Measurements from ENCODE around the gene KLHDC10. TPM values are rescaled to one million over a fixed set of nuclear protein-coding genes. Genes with fewer than 3 reads are reported as not detected.

Gene KLHDC10
- total RNA-seq, 1 donor from 2014 or later: 15.6 TPM

DNA sequence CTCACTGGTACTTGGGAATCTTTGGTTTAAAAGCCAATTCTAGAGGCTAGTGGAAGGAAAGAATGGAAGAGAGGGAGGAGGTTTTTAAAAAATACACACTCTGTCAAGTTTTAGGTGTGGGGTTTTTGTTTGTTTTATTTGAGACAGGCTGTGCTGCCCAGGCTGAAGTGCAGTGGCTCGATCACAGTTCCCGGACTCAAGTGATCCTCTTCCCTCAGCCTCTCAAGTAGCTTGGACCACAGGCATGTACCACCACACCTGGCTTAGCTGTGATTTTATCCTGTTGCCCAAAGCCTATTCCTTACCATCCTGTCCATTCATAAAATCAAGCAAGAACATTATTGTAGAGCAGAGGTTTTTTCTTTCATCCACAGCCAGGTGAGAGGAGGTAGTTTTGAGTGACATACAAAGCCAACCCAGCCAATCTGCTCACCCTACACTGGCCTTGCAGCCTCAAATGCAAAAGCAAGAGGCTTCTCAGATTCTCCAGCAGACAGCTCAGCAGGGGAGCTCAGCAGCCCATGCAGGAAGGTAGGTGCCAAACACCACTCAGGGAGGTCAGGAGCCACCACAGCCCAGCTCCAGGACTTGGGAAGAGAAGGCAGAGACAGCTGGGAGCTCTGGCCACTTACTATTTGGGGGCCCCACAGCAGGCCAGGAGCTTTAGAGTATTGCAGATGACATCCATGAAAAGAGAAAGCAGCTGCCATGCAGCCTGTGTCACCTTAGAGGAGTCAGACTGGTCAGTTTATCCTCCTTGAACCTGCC, 69.0 kb downstream of the KLHDC10 start:
- no peaks in the 10 kb centered on the region for H3K27me3 ChIP-seq (ENCODE audit: control insufficient read depth, insufficient read depth, low read length)
- peaks cover 1% of the 10 kb centered on the region for H3K36me3 ChIP-seq (ENCODE audit: control insufficient read depth, insufficient read depth, low read length)
- no peak for DNase-seq (ENCODE audit: low read depth)
- no peak overlapping the region for H3K4me3 ChIP-seq (ENCODE audit: low read depth, low read length)
- TF ChIP-seq, protein P1, sequence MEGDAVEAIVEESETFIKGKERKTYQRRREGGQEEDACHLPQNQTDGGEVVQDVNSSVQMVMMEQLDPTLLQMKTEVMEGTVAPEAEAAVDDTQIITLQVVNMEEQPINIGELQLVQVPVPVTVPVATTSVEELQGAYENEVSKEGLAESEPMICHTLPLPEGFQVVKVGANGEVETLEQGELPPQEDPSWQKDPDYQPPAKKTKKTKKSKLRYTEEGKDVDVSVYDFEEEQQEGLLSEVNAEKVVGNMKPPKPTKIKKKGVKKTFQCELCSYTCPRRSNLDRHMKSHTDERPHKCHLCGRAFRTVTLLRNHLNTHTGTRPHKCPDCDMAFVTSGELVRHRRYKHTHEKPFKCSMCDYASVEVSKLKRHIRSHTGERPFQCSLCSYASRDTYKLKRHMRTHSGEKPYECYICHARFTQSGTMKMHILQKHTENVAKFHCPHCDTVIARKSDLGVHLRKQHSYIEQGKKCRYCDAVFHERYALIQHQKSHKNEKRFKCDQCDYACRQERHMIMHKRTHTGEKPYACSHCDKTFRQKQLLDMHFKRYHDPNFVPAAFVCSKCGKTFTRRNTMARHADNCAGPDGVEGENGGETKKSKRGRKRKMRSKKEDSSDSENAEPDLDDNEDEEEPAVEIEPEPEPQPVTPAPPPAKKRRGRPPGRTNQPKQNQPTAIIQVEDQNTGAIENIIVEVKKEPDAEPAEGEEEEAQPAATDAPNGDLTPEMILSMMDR (IDR thresholded peaks at IDR 0.05; ENCODE audit: insufficient read depth, low read length, poor library complexity, severe bottlenecking): no peak

DNA sequence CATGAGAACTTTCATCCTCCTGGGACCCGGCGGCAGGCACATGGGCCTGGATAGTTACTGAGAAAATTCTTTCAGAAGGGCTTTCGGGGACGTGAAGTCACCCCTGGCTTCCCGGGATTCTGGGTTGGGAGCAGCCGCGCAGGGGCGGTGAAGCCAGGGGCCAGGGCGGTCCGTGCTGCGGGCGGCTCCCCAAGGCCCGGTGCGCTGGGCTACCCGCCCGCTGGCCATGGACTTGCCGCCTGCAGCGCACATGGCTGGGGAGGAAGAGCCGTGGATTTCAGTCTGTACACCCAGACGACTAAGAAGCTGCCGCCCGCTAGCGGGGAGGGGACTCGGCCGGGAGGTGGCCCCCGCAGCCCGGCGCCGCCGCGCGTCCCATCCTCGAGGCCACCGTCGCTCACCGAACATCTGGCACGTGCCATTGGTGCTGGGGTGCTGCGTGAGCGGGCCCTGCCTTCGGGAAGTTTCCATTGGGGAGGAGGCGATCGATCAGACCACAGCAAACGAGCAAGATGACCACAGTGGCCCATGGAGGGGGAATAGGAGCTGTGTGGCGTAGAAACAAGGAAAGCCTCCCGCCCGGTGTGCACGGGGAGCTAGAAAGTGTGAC, 70.3 kb downstream of the KLHDC10 start:
- H3K4me3 ChIP-seq (ENCODE audit: low read depth, low read length): no peak overlapping the region
- TF ChIP-seq, protein P1 (IDR thresholded peaks at IDR 0.05; ENCODE audit: insufficient read depth, low read length, poor library complexity, severe bottlenecking): no peak

DNA sequence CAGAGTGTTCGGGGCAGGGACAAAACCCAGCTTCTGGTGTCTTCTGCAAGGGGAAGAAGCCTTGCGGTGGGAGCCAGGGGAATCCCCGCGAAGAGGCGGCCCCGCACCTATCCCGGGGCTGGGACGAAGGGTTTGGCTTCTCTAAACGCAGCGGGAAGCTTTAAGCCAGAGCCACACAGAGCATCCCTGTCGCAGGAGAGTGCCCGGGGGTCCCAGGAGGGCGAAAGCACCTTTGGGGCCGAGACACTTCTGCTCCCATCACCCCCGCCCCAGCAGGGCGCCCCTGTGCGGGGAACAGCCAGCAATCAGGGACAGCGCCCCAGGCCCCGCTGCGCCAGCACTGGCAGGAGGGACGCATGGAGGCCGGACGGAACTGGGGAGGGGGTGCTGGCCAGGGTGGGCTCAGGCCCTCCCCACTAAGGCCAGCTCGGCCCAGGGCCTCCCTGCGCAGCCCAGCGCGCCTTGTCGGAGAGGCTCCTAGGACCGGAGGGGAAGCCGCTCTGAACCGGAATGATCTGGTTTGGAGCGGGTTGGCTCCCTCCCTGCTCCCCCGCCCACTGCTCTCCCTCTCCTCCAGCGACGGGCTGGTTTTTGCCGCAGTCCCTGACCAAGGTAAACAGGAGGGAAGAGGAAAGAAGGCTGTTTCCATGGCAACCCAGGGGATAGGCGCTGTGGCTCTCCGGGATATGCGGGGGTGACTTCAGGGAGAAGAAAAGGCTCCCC, 71.0 kb downstream of the KLHDC10 start:
- Histone ChIP-seq H3K36me3 (ENCODE audit: control insufficient read depth, insufficient read depth, low read length) (no peaks in the 10 kb centered on the region), H3K4me3 (ENCODE audit: low read depth, low read length) (peak overlapping the region; percentile 5), H3K27me3 (ENCODE audit: control insufficient read depth, insufficient read depth, low read length) (no peaks in the 10 kb centered on the region)
- TF ChIP-seq, protein P1 (IDR thresholded peaks at IDR 0.05; ENCODE audit: insufficient read depth, low read length, poor library complexity, severe bottlenecking): no peak
- no peak for DNase-seq (ENCODE audit: low read depth)

More for the DNA sequence above, 70.3 kb downstream of the KLHDC10 start:
- no peak for DNase-seq (ENCODE audit: low read depth)
- Histone ChIP-seq H3K36me3 (ENCODE audit: control insufficient read depth, insufficient read depth, low read length) (peaks cover 1% of the 10 kb centered on the region), H3K27me3 (ENCODE audit: control insufficient read depth, insufficient read depth, low read length) (no peaks in the 10 kb centered on the region)

DNA sequence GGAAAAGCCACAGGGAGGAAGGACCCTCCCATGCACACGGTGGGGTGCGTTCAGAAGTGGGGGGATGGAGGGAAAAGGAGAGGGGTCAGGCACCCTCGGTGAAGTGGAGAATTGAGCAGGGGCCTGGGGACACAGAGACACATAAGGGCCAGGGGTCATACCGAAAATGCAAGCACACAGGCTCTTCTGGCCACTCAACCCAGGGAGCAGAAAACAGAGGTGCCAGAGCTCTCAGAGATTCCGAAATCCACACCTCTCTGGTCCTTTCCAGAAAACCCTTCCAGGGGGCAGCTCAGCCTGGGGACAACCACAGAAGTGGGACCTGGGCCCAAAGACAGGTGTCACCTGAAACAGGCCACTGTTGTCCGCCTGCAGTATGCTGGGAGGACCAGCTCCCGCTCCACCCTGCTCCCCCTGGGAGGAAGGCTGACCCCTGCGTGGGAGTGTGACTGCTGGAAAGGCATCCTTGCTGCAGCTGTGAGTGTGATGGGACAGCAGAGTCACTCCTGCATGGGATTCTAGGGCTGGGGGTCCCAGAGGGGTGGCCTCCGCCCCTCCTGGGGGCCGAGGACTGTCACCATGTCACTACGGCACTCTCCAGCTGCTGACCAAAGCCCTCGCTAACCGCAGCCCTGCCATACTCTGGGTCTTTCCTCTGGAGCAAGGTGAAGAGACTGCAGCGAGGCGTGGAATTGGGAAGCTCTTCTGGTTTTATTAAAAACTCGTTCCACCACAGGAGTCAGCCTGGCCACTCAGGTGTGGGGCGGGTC, 71.7 kb downstream of the KLHDC10 start:
- no peak for DNase-seq (ENCODE audit: low read depth)
- no peak overlapping the region for H3K4me3 ChIP-seq (ENCODE audit: low read depth, low read length)

DNA sequence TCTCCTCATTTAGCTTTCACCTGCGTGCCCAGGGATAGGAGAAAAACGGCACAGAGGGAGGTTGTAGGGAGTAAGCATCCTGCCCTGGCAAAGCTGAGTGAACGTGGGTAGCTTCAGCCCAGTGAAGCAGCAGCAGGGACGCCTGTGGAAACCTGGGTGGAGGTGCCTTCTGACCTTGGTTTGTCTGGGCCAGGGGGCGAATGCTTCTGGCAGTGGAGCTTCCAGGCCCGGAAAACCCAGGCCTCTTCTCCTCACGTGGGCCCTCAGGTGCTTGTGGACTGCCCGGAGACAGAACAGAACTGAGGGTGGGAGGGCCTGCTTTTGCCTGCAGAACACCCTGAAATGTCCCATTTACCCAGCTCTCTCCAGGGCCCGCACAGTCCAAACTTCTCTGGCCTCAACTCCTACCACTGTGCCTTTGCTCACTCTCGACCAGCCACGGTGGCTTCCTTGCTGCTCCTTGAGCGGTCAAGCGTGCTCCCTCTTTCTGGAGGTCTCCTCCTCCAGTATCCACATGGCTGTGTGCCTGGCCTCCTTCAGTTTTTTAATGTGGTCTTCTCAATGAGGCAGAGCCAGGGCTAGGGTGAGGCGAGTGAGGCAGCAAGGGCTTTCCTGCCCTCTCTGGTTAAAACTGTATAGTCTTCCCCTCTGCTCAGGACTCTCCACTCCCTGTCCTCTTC, 72.5 kb downstream of the KLHDC10 start:
- no peak for DNase-seq (ENCODE audit: low read depth)
- H3K27me3 ChIP-seq (ENCODE audit: control insufficient read depth, insufficient read depth, low read length): no peaks in the 10 kb centered on the region
- TF ChIP-seq, protein P1 (IDR thresholded peaks at IDR 0.05; ENCODE audit: insufficient read depth, low read length, poor library complexity, severe bottlenecking): no peak
- no peak overlapping the region for H3K4me3 ChIP-seq (ENCODE audit: low read depth, low read length)
- no peaks in the 10 kb centered on the region for H3K36me3 ChIP-seq (ENCODE audit: control insufficient read depth, insufficient read depth, low read length)

More for the DNA sequence above, 71.7 kb downstream of the KLHDC10 start:
- H3K36me3 ChIP-seq (ENCODE audit: control insufficient read depth, insufficient read depth, low read length): no peaks in the 10 kb centered on the region
- H3K27me3 ChIP-seq (ENCODE audit: control insufficient read depth, insufficient read depth, low read length): no peaks in the 10 kb centered on the region
- TF ChIP-seq, protein P1 (IDR thresholded peaks at IDR 0.05; ENCODE audit: insufficient read depth, low read length, poor library complexity, severe bottlenecking): no peak
